GM21390 (cell line): ENCODE measurements around the gene RSRC1.
"Not testable (repeated sequence)": the region's sequence is repeated elsewhere in the genome, so short reads cannot be mapped to it uniquely, and the experiment has no call there.

Source experiments
- ATAC-seq: cut with Tn5 transposase; IDR thresholded peaks from one replicate; pipeline ENCODE4 v1.9.1; 2021; ENCODE audit not compliant: unreplicated experiment

Gene RSRC1

GRCh38 chr3:158453865-158454264, 344.0 kb downstream of the RSRC1 start:
- ATAC-seq: no peak

- no peak for ATAC-seq
These were observed 345.5 kb downstream of the RSRC1 start for GRCh38 chr3:158455406-158455805.

- ATAC-seq: no peak
These were observed 346.2 kb downstream of the RSRC1 start for GRCh38 chr3:158456114-158456513.

DNA sequence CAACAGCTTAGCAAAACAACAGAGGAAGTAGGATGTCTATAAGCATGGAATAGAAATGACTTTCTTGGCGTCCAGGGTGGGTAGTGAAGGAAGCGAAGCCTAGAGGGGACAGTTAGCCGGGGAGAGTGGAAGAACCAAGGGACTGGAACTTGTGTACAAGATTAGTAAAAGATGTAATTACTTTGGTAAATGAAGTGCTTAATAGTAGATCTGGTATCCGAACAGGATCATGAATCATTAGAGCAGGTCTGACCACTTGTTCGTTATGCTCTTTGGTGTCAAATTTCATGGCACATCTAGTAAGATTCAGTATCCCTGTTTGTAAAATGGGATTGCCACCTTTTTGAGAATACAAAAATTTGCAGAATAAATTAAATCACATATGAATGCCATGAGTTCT, 348.6 kb downstream of the RSRC1 start:
- ATAC-seq: no peak

GRCh38 chr3:158460926-158461325, 351.0 kb downstream of the RSRC1 start:
- no peak for ATAC-seq

DNA sequence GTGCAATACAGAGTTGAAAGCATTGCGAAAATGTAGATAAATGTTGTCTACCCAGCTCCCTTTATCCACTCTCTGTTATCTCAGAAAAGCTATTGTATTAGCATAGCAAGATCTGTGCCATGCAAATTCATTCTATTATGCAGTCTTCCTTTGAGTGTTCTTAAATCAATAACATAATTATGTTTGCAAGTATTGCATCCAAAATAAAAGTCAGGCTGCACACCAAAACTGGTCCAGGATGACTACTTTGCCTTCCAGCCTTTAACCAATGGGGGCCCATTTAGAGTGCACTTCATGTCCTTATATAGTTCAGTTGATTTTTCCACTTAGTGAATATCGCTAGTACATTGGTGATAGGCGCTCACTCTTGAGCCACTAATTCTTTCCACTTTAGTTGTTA, 353.7 kb downstream of the RSRC1 start:
- ATAC-seq: no peak

DNA sequence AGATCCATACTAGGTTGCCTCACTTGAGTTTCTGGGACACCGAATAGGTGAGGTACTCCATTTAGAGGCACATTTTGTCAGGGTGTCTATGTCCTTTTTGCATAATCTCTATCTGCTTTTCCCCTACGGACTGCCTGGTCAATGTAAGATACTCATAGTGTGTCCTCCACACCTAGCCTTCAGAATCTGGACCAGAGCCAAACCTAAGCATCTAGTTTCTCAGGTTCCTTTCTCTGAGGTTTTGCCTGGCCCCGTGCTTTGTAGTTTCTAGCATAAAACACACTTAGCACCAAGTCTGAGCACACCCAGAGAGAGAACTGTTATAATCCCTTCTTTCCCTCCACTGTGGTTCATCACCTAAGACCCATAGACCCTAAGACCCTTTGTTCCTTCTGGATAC, 355.2 kb downstream of the RSRC1 start:
- ATAC-seq: peak; percentile 95

GRCh38 chr3:158470944-158471638, 361.2 kb downstream of the RSRC1 start:
- no peak for ATAC-seq

GRCh38 chr3:158471639-158472294, 361.9 kb downstream of the RSRC1 start:
- ATAC-seq: no peak

- no peak for ATAC-seq
These were observed 369.2 kb downstream of the RSRC1 start for GRCh38 chr3:158479051-158479450.

GRCh38 chr3:158483701-158484235, 373.9 kb downstream of the RSRC1 start:
- ATAC-seq: no peak

GRCh38 chr3:158486200-158486599, 376.3 kb downstream of the RSRC1 start:
- ATAC-seq: no peak

DNA sequence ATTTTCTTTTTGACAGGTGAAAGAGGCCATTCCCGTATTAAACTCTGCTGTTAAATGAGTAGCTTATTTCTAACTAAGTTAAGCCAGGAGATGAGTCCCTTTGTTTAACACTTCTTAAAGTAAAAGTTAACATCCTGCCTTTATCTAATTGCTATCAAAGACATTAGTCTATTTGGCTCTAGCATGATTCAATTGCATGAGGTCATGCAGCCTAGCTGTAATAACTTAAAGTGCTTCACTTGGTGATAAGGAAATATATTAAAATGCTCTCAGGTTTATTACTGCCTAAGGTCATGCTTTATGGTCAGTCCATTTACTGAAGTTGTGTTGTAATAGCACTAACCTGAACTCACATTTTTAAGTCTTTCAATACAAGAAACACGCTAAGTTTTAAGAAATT, 378.8 kb downstream of the RSRC1 start:
- ATAC-seq: no peak

GRCh38 chr3:158489181-158489580, 379.3 kb downstream of the RSRC1 start:
- no peak for ATAC-seq

GRCh38 chr3:158491968-158492367, 382.1 kb downstream of the RSRC1 start:
- no peak for ATAC-seq

DNA sequence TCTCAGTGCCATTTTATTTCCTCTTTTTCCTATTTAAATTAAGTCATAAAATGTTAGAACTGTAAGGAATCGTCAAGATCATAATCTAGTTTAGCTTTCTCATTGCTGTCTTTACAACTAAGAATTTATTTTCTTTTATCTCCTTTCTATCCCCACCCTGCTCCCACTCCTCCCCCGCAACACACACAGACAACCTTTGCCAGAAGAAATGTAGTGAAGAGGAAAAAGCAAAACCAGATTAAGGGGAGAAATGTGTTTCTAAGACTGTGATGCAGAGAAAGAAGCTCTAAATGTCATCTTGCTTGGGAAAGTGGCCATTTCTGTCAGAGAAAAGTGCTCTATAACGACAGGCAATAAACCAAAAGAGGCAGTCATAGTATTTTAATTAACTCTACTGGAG, 382.8 kb downstream of the RSRC1 start:
- no peak for ATAC-seq

GRCh38 chr3:158493931-158494330, 384.0 kb downstream of the RSRC1 start:
- ATAC-seq: no peak

GRCh38 chr3:158494673-158495072, 384.8 kb downstream of the RSRC1 start:
- no peak for ATAC-seq

DNA sequence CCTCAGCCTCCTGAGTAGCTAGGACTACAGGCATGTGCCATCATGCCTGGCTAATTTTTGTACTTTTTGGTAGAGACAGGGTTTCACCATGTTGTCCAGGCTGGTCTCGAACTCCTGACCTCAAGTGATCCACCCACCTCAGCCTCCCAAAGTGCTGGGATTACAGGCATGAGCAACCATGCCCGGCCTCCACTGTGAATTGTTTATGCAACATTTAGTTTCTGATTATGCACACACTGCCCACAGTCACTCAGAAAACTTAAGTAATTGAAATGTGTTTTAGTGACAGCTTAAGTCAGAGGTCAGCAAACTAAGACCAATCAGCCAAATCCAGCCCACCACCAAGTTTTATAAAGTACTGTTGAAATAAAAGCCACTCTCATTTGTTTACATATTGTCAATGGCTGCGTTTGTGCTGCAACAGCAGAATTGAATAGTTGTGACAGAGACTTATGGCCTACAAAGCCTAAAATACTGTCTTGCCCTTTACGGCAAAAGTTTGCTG, 385.6 kb downstream of the RSRC1 start:
- ATAC-seq: not testable (repeated sequence)

GRCh38 chr3:158505117-158505516, 395.2 kb downstream of the RSRC1 start:
- ATAC-seq: no peak

- ATAC-seq: no peak
These were observed 396.6 kb downstream of the RSRC1 start for GRCh38 chr3:158506456-158506855.

DNA sequence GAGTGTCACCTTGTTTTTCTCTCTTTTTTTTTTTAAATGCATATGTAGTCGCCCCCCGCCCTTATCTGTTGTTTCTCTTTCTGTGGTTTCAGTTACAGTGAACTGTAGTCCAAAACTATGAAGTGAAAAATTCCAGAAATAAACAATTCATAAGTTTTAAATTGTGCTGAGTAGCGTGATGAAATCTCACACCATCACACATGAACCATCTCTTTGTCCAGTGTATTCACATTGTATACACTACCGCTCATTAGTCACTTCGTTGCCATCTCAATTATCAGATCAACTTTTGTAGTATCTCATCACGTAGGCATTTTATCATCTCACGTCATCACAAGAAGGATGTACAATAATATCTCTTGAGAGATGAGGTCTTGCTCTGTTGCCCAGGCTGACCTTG, 398.6 kb downstream of the RSRC1 start:
- no peak for ATAC-seq
